Stimulated activated CD4-positive, alpha-beta T cell treated with anti-CD3 and anti-CD28 coated beads, TNF-alpha, amount 100 ng/mL, for 48 hours (primary cell): ENCODE results near the gene EXOC4.
"Not testable (repeated sequence)": the region's sequence is repeated elsewhere in the genome, so short reads cannot be mapped to it uniquely, and the experiment has no call there.

ENCODE experiments used
- DNase-seq, 3 donors: peaks; one replicate each; pipeline ENCODE4 v3.0.0-alpha.2; 2020; ENCODE audit warnings: low read depth in 3 of 3

Gene EXOC4

GRCh38 chr7:133978502-133979295 lies 725.8 kb downstream of the EXOC4 start:
- no peak for DNase-seq

GRCh38 chr7:133980804-133981203 lies 727.9 kb downstream of the EXOC4 start:
- no peak for DNase-seq

GRCh38 chr7:133983685-133984419 lies 731.0 kb downstream of the EXOC4 start:
- DNase-seq: no peak

- DNase-seq: no peak
Observed at GRCh38 chr7:133985300-133985699, 732.4 kb downstream of the EXOC4 start.

- DNase-seq: no peak
Observed at GRCh38 chr7:133987582-133987981, 734.7 kb downstream of the EXOC4 start.

- no peak for DNase-seq
Observed at GRCh38 chr7:133993547-133993946, 740.7 kb downstream of the EXOC4 start.

- not testable (repeated sequence) for DNase-seq
Observed at GRCh38 chr7:133994100-133994499, 741.2 kb downstream of the EXOC4 start.

GRCh38 chr7:133997463-133997862 lies 744.6 kb downstream of the EXOC4 start:
- no peak for DNase-seq

GRCh38 chr7:133999178-133999577 lies 746.3 kb downstream of the EXOC4 start:
- DNase-seq: no peak

GRCh38 chr7:134004829-134005505 lies 752.1 kb downstream of the EXOC4 start:
- no peak for DNase-seq

GRCh38 chr7:134009314-134010110 lies 756.6 kb downstream of the EXOC4 start:
- DNase-seq: no peak

- no peak for DNase-seq
Observed at GRCh38 chr7:134013249-134013648, 760.4 kb downstream of the EXOC4 start.

GRCh38 chr7:134014935-134015334 lies 762.1 kb downstream of the EXOC4 start:
- no peak for DNase-seq

- DNase-seq: no peak
Observed at GRCh38 chr7:134016223-134016941, 763.5 kb downstream of the EXOC4 start.

- no peak for DNase-seq
Observed at GRCh38 chr7:134016942-134017303, 764.0 kb downstream of the EXOC4 start.

GRCh38 chr7:134018306-134018705 lies 765.4 kb downstream of the EXOC4 start:
- no peak for DNase-seq

- no peak for DNase-seq
Observed at GRCh38 chr7:134019251-134019650, 766.4 kb downstream of the EXOC4 start.

GRCh38 chr7:134021836-134022235 lies 769.0 kb downstream of the EXOC4 start:
- no peak for DNase-seq

- no peak for DNase-seq
Observed at GRCh38 chr7:134022286-134022911, 769.5 kb downstream of the EXOC4 start.

- no peak for DNase-seq
Observed at GRCh38 chr7:134024739-134025138, 771.9 kb downstream of the EXOC4 start.

- no peak for DNase-seq
Observed at GRCh38 chr7:134028853-134029252, 776.0 kb downstream of the EXOC4 start.
